ENCODE measurements around the gene DLEC1.

DLEC1 gene

GRCh38 chr3:38002940-38003339 is 36.1 kb upstream of the DLEC1 start:
- DNase-seq = no peak

DNA sequence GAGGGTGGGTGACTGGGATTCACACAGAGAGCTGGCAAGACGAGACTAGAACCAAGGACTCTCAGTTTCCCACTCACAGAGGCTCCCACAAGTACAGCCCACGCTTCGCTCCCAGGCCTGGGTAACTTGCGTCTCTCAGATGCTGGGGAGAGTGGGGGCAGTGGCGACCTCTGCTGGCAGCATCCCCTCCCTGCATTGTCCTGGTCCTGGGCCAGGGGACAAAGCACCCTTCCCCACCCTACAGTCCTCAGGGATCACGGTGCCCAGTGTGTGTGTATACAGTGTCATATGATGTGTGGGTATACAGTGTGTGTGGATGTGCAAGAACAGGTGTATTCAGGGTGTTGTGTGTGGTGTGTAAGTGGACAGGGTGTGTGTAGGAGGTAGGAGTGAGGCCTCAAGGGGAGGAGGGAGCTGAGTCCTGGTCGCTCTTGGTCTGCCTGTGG is 35.6 kb upstream of the DLEC1 start:
- DNase-seq = peak; percentile 10 to 28 (median 24)

- no peak for DNase-seq
Observed at GRCh38 chr3:38003817-38004414, 35.1 kb upstream of the DLEC1 start.

- peak in 3 of 4 experiments; percentile 18 to 39 (median 38) for DNase-seq
Observed at GRCh38 chr3:38004415-38005075, 34.5 kb upstream of the DLEC1 start.

DNA sequence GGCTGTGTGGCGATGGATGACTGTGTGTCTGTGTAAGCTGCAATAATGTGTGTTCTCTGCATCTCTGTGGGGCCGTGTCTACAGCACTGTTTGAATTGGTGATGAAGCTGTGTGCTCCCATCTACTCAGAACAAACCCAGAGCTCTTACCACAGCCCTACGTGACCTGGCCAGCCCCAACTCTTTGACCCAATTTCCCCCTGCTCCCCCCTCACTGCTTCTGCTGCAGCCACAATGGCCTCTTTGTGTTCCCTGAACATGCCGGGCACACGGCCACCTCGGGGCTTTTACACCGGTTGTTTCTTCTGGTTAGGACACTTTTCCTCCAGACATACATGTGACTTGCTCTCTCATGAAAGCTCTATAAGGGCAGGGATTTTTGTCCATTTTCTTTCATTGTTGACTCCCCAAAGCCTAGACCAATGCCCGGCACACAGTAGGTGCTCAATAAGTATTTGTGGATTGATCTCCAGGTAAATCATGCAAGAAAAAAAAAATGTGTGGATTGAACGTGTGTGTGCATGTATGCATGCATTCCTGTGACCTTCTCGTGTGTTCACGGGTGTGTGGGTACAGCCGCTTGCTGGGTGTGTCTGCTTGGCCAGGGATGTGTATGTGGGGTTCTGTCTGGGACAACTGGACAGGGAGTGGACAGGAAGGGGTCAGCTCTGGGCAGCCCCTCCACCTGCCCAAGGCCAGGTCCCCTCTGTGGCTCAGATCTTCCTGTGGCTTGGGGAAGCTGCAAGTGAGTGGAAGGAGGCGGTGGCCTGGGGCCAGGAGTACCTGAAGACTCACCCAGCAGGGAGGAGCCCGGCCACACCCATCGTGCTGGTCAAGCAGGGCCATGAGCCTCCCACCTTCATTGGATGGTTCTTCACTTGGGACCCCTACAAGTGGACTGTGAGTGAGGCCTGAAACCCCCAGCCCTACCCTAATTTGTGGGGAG is 33.7 kb upstream of the DLEC1 start:
- no peak for DNase-seq

GRCh38 chr3:38006031-38006430 is 33.0 kb upstream of the DLEC1 start:
- DNase-seq = no peak

DNA sequence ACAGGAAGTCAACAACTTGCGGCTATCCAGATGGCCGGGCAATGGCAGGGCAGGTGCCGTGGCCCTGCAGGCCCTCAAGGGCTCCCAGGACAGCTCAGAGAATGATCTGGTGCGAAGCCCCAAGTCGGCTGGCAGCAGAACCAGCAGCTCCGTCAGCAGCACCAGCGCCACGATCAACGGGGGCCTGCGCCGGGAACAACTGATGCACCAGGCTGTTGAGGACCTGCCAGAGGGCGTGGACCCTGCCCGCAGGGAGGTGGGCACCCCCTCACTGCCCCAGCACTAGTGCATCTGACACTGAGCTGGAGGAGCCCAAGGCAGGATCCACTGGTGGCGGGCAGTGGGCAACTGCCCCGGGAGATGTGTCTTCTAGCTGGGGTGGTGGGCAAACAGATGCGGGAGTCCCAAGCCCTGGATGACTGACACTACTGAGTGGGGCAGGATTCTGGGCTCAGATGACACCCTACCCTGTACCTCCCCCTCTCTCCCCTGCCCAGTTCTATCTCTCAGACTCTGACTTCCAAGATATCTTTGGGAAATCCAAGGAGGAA is 32.5 kb upstream of the DLEC1 start:
- DNase-seq = no peak

DNA sequence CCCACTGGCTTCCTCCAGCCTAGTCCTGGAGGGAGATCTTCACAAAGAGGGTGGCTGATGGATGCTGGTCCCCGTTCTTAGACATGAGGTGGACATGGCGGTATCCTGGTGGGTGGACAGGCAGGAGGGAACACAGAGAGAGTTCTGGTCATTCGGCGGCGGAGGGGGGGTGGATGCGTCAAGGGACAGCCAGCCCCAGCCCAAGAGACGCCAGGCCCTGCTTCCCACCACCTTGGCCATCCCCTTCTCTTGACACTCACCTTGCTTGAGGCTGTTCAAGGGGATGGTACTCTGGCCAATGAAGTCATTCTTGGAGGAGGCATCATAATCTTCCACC is 31.3 kb upstream of the DLEC1 start:
- DNase-seq = no peak

DNA sequence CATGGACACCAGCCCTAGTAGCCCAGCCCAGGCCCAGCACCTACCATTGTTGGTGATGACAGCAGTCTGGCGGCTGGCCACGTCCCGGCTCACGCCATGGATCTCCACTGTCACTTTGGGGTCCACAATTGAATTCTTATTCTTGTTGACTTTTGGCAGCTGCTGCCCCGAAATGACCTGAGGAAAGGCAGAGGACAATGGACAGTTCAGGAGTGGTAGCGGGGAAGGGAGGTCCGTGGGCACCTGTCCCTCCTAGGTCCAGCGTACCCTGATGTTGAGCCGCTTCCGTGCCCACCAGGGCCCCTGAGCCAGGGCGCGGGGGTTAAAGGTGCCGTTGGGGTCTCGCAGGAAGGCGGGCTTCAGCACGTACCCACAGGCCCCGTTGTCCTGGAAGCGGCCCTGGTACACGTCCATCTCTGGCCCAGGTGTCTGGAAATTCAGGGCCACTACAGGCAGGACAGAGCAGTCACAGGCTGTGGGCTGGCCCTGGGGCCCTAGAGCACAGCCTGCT is 30.8 kb upstream of the DLEC1 start:
- no peak for DNase-seq

DNA sequence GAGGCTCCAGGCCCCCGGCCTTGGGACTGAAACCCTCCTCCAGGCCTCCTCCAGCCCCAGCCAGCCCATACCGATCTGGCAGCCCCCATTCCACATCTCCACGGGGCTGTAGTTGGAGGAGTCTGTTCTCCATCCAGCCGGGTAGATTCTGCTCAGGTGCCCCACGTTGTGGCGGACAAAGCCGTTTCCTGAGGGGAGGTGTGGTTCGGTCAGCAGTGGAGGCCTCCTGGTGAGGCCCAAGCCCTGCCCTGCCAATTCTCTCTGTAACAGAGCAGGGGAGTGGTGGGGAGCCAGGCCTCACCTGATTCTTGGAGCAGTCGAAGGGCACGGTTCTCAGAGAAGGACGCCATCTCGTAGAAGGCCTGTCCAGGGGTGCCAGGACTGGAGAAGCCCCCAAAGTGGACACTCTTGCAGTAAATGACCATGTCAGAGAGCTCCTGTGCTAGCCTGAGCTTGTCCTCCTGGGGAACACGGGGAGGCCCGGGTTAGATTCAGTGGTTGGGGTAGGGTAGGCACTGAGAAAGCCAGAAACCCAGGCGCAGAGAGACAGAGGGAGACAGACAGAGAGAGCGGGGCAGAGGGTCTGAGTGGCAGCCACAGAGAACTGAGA is 29.9 kb upstream of the DLEC1 start:
- DNase-seq = no peak

- DNase-seq = no peak
Observed at GRCh38 chr3:38009807-38010591, 29.0 kb upstream of the DLEC1 start.

DNA sequence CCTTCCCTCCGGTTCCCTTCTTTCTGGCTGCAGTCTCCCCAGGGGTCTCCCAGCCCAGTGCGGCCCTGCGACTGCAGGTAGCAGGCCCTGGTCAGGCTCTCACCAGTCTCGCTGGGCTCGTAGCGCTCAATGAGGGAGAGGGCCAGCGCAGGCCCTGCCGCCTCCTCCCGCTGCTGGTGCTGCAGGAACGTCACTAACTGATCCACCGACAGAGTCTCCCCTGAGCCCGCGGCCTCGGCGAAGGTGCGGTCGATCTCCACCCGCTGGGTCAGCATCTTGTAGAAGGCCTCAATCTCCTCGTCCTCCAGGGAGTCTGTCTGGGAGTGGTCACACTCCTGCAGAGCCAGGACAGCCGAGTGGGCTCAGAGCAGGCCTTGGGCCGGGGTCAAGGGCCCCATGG is 27.9 kb upstream of the DLEC1 start:
- DNase-seq = no peak

DNA sequence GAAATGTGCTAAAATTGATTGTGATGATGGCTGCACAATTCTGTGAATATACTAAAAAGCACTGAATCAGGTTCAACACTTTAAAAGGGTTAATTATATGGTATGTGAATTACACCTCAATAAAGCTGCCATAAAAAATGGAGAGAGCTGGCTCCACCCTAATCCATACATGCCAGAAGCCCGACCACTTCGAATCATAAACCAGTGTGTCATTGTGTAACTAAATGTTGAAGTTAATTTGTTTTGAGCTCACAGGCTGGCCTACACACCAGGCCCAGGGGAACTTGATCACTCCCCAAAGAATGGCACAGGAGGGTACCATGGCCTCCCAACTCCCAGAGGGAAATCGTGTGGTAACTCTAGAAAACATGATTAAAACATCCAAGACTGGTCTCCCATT is 23.5 kb upstream of the DLEC1 start:
- no peak for DNase-seq

GRCh38 chr3:38015984-38016383 is 23.0 kb upstream of the DLEC1 start:
- no peak for DNase-seq

- DNase-seq = no peak
Observed at GRCh38 chr3:38016410-38016809, 22.6 kb upstream of the DLEC1 start.

DNA sequence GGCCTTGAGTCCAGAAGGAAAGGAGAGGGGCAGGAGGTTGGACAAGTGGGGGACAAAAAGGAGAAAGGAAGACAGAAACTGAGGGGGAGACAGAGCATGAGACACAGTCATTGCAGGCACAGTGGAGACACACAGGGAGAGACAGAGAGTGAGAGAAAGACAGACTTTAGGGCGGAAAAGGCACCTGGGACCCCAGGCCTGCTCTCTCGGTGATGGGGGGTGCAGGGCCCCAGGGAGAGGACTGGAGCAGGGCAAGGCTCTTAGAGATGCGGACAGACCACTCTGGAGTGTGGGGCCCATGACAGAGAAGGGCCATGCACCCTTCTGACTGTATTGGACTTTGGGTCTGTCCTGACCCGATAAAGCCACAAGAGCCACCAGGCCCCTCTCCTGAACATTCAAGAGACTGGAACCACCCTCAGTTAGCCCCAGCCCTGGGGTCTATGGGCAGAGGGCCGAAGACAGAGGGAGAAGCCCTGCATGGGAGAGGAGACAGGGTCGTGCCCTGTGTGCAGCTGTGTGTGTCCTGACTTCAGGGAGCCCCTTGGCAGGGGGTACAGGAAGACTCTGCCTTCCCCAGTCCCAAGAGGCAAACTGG is 22.1 kb upstream of the DLEC1 start:
- no peak for DNase-seq

DNA sequence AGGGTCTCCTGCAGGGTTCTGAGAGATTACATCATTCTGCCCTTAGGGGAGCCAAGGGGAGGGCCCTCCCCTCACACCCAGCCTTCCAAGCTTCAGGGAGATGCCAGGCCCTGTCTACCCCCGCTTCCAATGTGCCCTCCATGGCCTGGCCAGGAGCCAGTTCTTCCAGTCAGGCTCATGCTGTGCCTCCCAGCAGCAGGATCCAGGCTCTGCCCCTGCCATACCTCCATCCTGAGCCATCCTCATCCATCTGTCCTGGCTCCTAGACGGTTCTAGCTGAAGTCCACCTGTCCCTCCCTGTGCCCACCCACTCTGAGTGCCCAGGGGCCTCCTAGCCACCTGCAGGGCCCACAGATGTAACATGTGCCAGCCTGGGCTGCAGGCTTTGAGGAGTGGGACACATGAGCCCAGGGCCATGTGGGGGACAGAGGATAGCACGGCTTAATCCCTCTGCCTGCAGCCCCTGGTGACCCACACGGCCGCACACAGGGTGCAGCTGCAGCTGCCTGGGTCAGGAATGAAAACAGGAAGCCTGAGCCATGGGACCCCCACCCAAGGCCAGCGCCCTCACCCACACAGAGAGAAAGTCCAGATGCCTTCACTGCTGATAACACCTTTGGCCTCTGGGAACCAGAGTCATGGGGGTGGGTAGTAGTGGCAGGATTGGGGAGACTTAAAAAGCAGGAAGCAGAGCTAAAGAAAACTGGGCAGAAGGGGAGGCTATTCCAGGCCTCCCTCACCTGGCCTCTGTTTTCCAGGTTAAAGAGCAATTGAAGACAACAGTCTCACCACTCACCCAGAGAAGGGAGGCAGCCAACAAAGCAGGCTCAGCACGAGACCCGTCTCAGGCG is 21.3 kb upstream of the DLEC1 start:
- DNase-seq = no peak

DNA sequence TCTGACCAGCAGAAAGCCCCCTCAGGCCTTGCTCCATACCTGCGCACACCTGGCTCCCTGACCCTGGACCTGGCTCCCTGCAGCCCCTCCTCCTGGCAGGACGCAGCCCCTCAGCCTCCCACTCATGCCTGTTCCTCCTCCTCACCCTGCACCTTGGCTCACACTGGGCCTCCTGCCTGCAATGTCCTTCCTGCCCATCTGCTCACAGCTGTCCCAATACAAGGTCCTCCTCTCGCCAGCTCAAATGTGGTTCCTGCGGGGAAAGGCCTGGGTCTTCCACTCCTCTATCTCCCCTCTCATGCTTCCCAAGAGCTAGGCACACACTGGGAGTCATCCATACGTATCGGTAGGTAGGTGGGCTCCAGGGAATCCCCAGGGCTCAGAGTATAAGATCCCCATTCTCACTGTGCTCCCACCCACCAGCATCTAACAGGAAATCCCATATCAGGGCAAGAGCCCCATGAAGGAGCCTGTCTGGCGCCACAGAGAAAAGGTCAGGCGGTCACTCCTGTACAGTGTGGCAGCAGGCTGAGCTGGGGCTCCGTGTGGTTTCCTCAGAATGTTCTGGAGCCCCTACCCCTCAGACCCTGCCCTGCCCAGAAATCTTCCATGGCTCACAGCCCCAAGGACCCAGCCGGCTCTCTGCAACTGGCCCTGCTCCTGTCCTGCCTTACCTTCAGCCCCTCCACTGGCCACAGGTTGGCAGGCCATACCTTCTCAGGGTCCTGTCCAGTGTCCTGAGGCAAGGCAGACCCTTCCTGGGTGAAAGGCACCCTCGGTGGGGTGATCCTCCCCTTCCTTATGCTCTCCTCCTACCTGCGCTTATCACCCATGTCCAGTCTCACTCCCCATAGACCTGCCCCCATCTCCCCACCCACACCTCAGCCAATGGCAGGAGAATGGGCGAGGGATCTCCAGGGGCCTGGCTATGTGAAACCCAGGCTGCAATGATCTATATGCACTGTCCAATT is 20.4 kb upstream of the DLEC1 start:
- DNase-seq = no peak

DNA sequence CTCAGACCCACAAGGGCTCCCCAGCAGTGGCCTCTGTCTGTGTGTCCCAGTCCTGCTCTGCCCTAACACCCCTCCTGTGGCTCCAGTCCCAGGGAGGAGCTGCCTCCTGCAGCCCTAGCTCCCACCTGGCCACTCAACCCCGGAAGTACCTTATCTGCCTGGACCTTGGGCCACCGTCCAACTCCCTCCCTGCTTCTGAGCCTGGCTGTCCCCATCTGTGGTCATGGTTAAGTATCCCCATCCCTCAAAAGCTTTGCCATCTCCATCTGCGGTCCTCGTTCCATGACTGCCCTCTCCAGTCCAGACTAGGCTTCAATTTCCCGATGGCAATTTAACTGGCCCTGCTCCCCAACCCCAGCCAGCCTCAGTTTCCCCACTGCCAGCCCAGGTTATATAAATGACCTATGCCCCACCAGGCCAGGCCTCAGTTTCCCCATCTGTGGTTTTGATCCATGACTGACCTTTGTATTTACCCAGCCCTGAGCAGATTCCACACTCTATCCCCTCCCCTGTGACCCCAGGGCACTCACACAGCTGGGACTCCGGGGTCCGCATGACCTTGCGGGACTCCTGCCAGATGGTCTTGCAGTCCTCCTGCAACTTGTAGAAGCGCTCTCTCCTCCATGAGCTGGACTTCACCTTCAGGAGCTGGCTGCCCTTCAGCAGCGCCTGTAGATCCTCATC is 19.2 kb upstream of the DLEC1 start:
- no peak for DNase-seq
